WTC11 (cell line): Measurements from ENCODE around the gene SSH3. TPM values are rescaled to one million over a fixed set of nuclear protein-coding genes. Genes with fewer than 3 reads are reported as not detected.
A peak's percentile ranks its signal among the peaks of the same experiment; 100 is the strongest.

Experiments
- ATAC-seq: fragments of 200-7000 bp; cut with Tn5 transposase; 2 replicates; pipeline ENCODE4 v1.10.0; 2021; ENCODE audit warnings: mild to moderate bottlenecking, moderate library complexity
- CTCF ChIA-PET: fragments of 300-600 bp; sonication (Branson Sonifier 250); formaldehyde crosslinking; loops from one replicate; lab custom pipeline; 2021; ENCODE audit warnings: antibody characterized with exemption; lab: Charles Lee
- POLR2A ChIA-PET: fragments of 350-600 bp; sonication (Branson Sonifier 250); formaldehyde crosslinking; loops from one replicate; lab custom pipeline; 2021; ENCODE audit warnings: antibody characterized with exemption; lab: Charles Lee
- DNase-seq: peaks from one replicate; pipeline ENCODE4 v3.0.0; 2021; ENCODE audit warnings: low spot score
- H3K27ac Mint-ChIP-seq: 2 replicates; pipeline ENCODE4 v1.8.0; 2021; ENCODE audit warnings: mixed read lengths
- H3K27me3 Mint-ChIP-seq: 2 replicates; pipeline ENCODE4 v1.8.0; 2021; ENCODE audit warnings: low read depth, mild to moderate bottlenecking, moderate library complexity, mixed read lengths
- H3K36me3 Mint-ChIP-seq: 2 replicates; pipeline ENCODE4 v1.8.0; 2021; ENCODE audit warnings: mixed read lengths
- H3K4me1 Mint-ChIP-seq: 2 replicates; pipeline ENCODE4 v1.8.0; 2022; ENCODE audit warnings: mixed read lengths
- H3K4me3 Mint-ChIP-seq: 2 replicates; pipeline ENCODE4 v1.8.0; 2021; ENCODE audit warnings: mild to moderate bottlenecking, moderate library complexity, mixed read lengths
- H3K9me3 Mint-ChIP-seq: 2 replicates; pipeline ENCODE4 v1.8.0; 2021; ENCODE audit warnings: mixed read lengths
- CREB1 ChIP-seq: sonication (generic); formaldehyde crosslinking; IDR thresholded peaks from 2 replicates; pipeline ENCODE4 v1.8.0; 2023; ENCODE audit warnings: mild to moderate bottlenecking, missing genetic modification reagents
- E2F5 ChIP-seq: sonication (generic); formaldehyde crosslinking; IDR thresholded peaks from 2 replicates; pipeline ENCODE4 v1.8.1; 2022; ENCODE audit warnings: mild to moderate bottlenecking, moderate library complexity, missing genetic modification reagents
- ESRRA ChIP-seq: sonication (generic); formaldehyde crosslinking; IDR thresholded peaks from 2 replicates; pipeline ENCODE4 v1.8.1; 2022; ENCODE audit warnings: mild to moderate bottlenecking, missing genetic modification reagents, borderline replicate concordance
- FOXJ3 ChIP-seq: sonication (generic); formaldehyde crosslinking; IDR thresholded peaks from 2 replicates; pipeline ENCODE4 v1.9.0; 2021; ENCODE audit warnings: missing genetic modification reagents, mild to moderate bottlenecking, borderline replicate concordance
- FOXP1 ChIP-seq: sonication (generic); formaldehyde crosslinking; IDR thresholded peaks from 2 replicates; pipeline ENCODE4 v1.8.0; 2022; ENCODE audit warnings: missing genetic modification reagents, mild to moderate bottlenecking, moderate library complexity, borderline replicate concordance
- JAZF1 ChIP-seq: fragments of 250-450 bp; sonication (Bioruptor Pico); IDR thresholded peaks from 2 replicates; pipeline ENCODE4 v1.9.0; 2021; ENCODE audit warnings: moderate library complexity, mild to moderate bottlenecking, inconsistent platforms
- KAT7 ChIP-seq: sonication (generic); formaldehyde crosslinking; IDR thresholded peaks from 2 replicates; pipeline ENCODE4 v1.8.1; 2023; ENCODE audit warnings: missing genetic modification reagents, mild to moderate bottlenecking, borderline replicate concordance
- MAX ChIP-seq: sonication (generic); formaldehyde crosslinking; IDR thresholded peaks from 2 replicates; pipeline ENCODE4 v1.8.0; 2022; ENCODE audit warnings: mild to moderate bottlenecking, missing genetic modification reagents
- MXD4 ChIP-seq: fragments of 250-450 bp; sonication (Bioruptor Pico); IDR thresholded peaks from 2 replicates; pipeline ENCODE4 v1.8.0; 2021; ENCODE audit warnings: mild to moderate bottlenecking, moderate library complexity, borderline replicate concordance
- NFYB ChIP-seq: sonication (generic); formaldehyde crosslinking; conservative IDR thresholded peaks from 2 replicates; pipeline ENCODE4 v1.8.0; 2022; ENCODE audit warnings: low read depth, missing genetic modification reagents
- NR2C2 ChIP-seq: sonication (generic); formaldehyde crosslinking; IDR thresholded peaks from 2 replicates; pipeline ENCODE4 v1.8.0; 2022; ENCODE audit warnings: mild to moderate bottlenecking, missing genetic modification reagents
- RELA ChIP-seq: sonication (generic); formaldehyde crosslinking; IDR thresholded peaks from 2 replicates; pipeline ENCODE4 v1.8.1; 2022; ENCODE audit warnings: missing genetic modification reagents, mild to moderate bottlenecking, borderline replicate concordance
- SMAD3 ChIP-seq: sonication (generic); formaldehyde crosslinking; IDR thresholded peaks from 2 replicates; pipeline ENCODE4 v1.8.0; 2022; ENCODE audit warnings: missing genetic modification reagents, mild to moderate bottlenecking, borderline replicate concordance
- SOX15 ChIP-seq: fragments of 250-450 bp; sonication (Bioruptor Pico); IDR thresholded peaks from 2 replicates; pipeline ENCODE4 v1.9.0; 2021; ENCODE audit warnings: mild to moderate bottlenecking
- SP1 ChIP-seq: sonication (generic); formaldehyde crosslinking; conservative IDR thresholded peaks from 2 replicates; pipeline ENCODE4 v1.8.1; 2022; ENCODE audit warnings: missing genetic modification reagents
- STAT6 ChIP-seq: sonication (generic); formaldehyde crosslinking; conservative IDR thresholded peaks from 2 replicates; pipeline ENCODE4 v1.8.1; 2023; ENCODE audit warnings: mild to moderate bottlenecking, low read depth, missing genetic modification reagents, moderate library complexity
- ZBTB21 ChIP-seq: sonication (generic); formaldehyde crosslinking; IDR thresholded peaks from 2 replicates; pipeline ENCODE4 v1.8.1; 2023; ENCODE audit warnings: mild to moderate bottlenecking, missing genetic modification reagents, borderline replicate concordance
- ZBTB43 ChIP-seq: sonication (generic); formaldehyde crosslinking; IDR thresholded peaks from 2 replicates; pipeline ENCODE4 v1.8.1; 2023; ENCODE audit warnings: mild to moderate bottlenecking, missing genetic modification reagents
- ZMAT4 ChIP-seq: fragments of 250-450 bp; sonication (Bioruptor Pico); IDR thresholded peaks from 2 replicates; pipeline ENCODE4 v1.9.0; 2021; ENCODE audit warnings: mild to moderate bottlenecking
- ZNF138 ChIP-seq: sonication (generic); formaldehyde crosslinking; conservative IDR thresholded peaks from 2 replicates; pipeline ENCODE4 v1.8.1; 2022; ENCODE audit warnings: mild to moderate bottlenecking, moderate library complexity, missing genetic modification reagents
- ZNF281 ChIP-seq: sonication (generic); formaldehyde crosslinking; IDR thresholded peaks from 2 replicates; pipeline ENCODE4 v1.8.0; 2023; ENCODE audit warnings: mild to moderate bottlenecking, missing genetic modification reagents
- ZNF317 ChIP-seq: sonication (generic); formaldehyde crosslinking; IDR thresholded peaks from 2 replicates; pipeline ENCODE4 v1.8.1; 2023; ENCODE audit warnings: low read depth, mild to moderate bottlenecking, moderate library complexity, missing genetic modification reagents, borderline replicate concordance
- ZNF396 ChIP-seq: fragments of 250-450 bp; sonication (Bioruptor Pico); IDR thresholded peaks from 2 replicates; pipeline ENCODE4 v1.8.0; 2021; ENCODE audit warnings: mild to moderate bottlenecking, moderate library complexity, borderline replicate concordance
- ZNF425 ChIP-seq: fragments of 250-450 bp; sonication (Bioruptor Pico); conservative IDR thresholded peaks from 2 replicates; pipeline ENCODE4 v1.9.0; 2021; ENCODE audit warnings: mild to moderate bottlenecking
- total RNA-seq: library from RNA; stranded (reverse); gene quantifications from 3 replicates; pipeline ENCODE4 v1.2.3, GENCODE V29; 2021

SSH3 gene
- total RNA-seq, 1 experiment from 2014 or later: 42.3 TPM

GRCh38 chr11:67268962-67269268 is 34.4 kb upstream of the SSH3 start (continued):
- no peak for TF ChIP-seq JAZF1 (CRISPR knock-in tag)
- no peak for TF ChIP-seq ZNF317
- no peak for TF ChIP-seq E2F5 (CRISPR knock-in tag)
- no peak for TF ChIP-seq MAX (CRISPR knock-in tag)
- TF ChIP-seq ZNF425 (CRISPR knock-in tag): no peak
- TF ChIP-seq SP1 (CRISPR knock-in tag): no peak
- TF ChIP-seq NR2C2 (CRISPR knock-in tag): no peak
- no peak for TF ChIP-seq NFYB
- no peak for TF ChIP-seq ZNF396 (CRISPR knock-in tag)
- TF ChIP-seq FOXJ3: no peak

- Mint-ChIP-seq H3K27me3 (peaks cover 12% of the 10 kb centered on the region), H3K36me3 (no peaks in the 10 kb centered on the region), H3K4me1 (peaks cover 50% of the 10 kb centered on the region), H3K27ac (peak overlapping the region; percentile 94), H3K9me3 (no peaks in the 10 kb centered on the region), H3K4me3 (peak overlapping the region; percentile 53)
- POLR2A ChIA-PET: no interaction called here
- TF ChIP-seq SOX15 (CRISPR knock-in tag) (no peak), ZBTB21 (CRISPR knock-in tag) (no peak), MXD4 (CRISPR knock-in tag) (no peak), RELA (CRISPR knock-in tag) (no peak), CREB1 (no peak), ZNF281 (CRISPR knock-in tag) (no peak), ZNF138 (no peak), ESRRA (no peak), ZNF317 (no peak), STAT6 (CRISPR knock-in tag) (no peak), FOXP1 (no peak), ZBTB43 (CRISPR knock-in tag) (no peak), ZMAT4 (CRISPR knock-in tag) (no peak), SMAD3 (CRISPR knock-in tag) (no peak), KAT7 (CRISPR knock-in tag) (no peak), ZNF396 (CRISPR knock-in tag) (no peak)
- CTCF ChIA-PET: interaction anchor here (0.8 to 3.0 kb wide), 9 partner anchors 8 to 113 kb away, joined by 3 to 18 read pairs (median 7); partner anchors contain the start of gene ANKRD13D
- ATAC-seq (no peak), DNase-seq (peak; percentile 8)
These were observed 33.7 kb upstream of the SSH3 start for GRCh38 chr11:67269401-67270255.
